Hepatocyte (in vitro differentiated cells): ENCODE measurements around the gene CNOT11. TPM values are rescaled to one million over a fixed set of nuclear protein-coding genes. Genes with fewer than 3 reads are reported as not detected.

Experiments
- DNase-seq: peaks from one replicate; pipeline ENCODE4 v3.0.0-alpha.2; 2016; ENCODE audit warnings: low spot score
- H2AFZ ChIP-seq: fragments of 200-600 bp; sonication (generic); 2 replicates; pipeline ENCODE4 v1.6.0; 2016; ENCODE audit warnings: antibody characterized with exemption, mild to moderate bottlenecking
- H3K27ac ChIP-seq: fragments of 200-600 bp; sonication (generic); 2 replicates; pipeline ENCODE4 v1.5.1; 2016; ENCODE audit warnings: mild to moderate bottlenecking
- H3K27me3 ChIP-seq: fragments of 200-600 bp; sonication (generic); 2 replicates; pipeline ENCODE4 v1.6.1; 2016
- H3K36me3 ChIP-seq: fragments of 200-600 bp; sonication (generic); replicated peaks from 2 replicates; pipeline ENCODE4 v1.5.1; 2016; ENCODE audit warnings: low read depth; ENCODE audit not compliant: insufficient read depth
- H3K4me1 ChIP-seq: fragments of 200-600 bp; sonication (generic); 2 replicates; pipeline ENCODE4 v1.5.1; 2016; ENCODE audit warnings: mild to moderate bottlenecking, moderate library complexity; ENCODE audit not compliant: insufficient read depth
- H3K4me2 ChIP-seq: fragments of 200-600 bp; sonication (generic); 2 replicates; pipeline ENCODE4 v1.6.0; 2016
- H3K4me3 ChIP-seq: fragments of 200-600 bp; sonication (generic); 2 replicates; pipeline ENCODE4 v1.5.1; 2016; ENCODE audit warnings: mild to moderate bottlenecking
- H3K79me2 ChIP-seq: fragments of 200-600 bp; sonication (generic); 2 replicates; pipeline ENCODE4 v1.6.0; 2017; ENCODE audit warnings: mild to moderate bottlenecking
- H3K9me2 ChIP-seq: fragments of 200-600 bp; sonication (generic); replicated peaks from 2 replicates; pipeline ENCODE4 v1.6.0; 2017; ENCODE audit warnings: mild to moderate bottlenecking; ENCODE audit not compliant: insufficient read depth
- H3K9me3 ChIP-seq: fragments of 200-600 bp; sonication (generic); 2 replicates; pipeline ENCODE4 v1.5.1; 2016; ENCODE audit warnings: low read depth, mild to moderate bottlenecking
- H4K20me1 ChIP-seq: fragments of 200-600 bp; sonication (generic); 2 replicates; pipeline ENCODE4 v1.6.0; 2016; ENCODE audit warnings: mild to moderate bottlenecking; ENCODE audit not compliant: insufficient read depth, poor library complexity, severe bottlenecking
- EZH2 ChIP-seq: fragments of 200-600 bp; sonication (generic); IDR thresholded peaks from 2 replicates; pipeline ENCODE4 v1.6.1; 2016; ENCODE audit warnings: antibody characterized with exemption, mild to moderate bottlenecking, borderline replicate concordance
- EZH2phosphoT487 ChIP-seq: fragments of 200-600 bp; sonication (generic); IDR thresholded peaks from one replicate; pipeline ENCODE4 v1.6.1; 2018; ENCODE audit warnings: antibody characterized with exemption, mild to moderate bottlenecking, low read depth, moderate library complexity; ENCODE audit not compliant: unreplicated experiment, severe bottlenecking
- WGBS: methylation state at CpG from one replicate; pipeline ENCODE4 v1.1.6; 2016; ENCODE audit warnings: low lambda C conversion rate; ENCODE audit errors: missing lambda C conversion rate; 5-methylcytosine and 5-hydroxymethylcytosine counted together
- polyA plus RNA-seq: library from polyadenylated mRNA; unstranded; fragments of >200 nt; fragmentation: Nextera tagmentation; extraction: Ambion mirVana; gene quantifications from 2 replicates; pipeline ENCODE4 v1.2.1, GENCODE V29; 2016
- total RNA-seq: library from RNA; depleted of rRNA; stranded (reverse); fragments of >200 nt; gene quantifications from 2 replicates; pipeline ENCODE4 v1.2.3, GENCODE V29; 2014
- TF ChIP-seq, protein P1 (sequence below): fragments of 200-600 bp; sonication (generic); IDR thresholded peaks from 2 replicates; pipeline ENCODE4 v1.5.1; 2016; ENCODE audit warnings: antibody characterized with exemption, mild to moderate bottlenecking; ENCODE audit not compliant: poor library complexity

CNOT11 gene
- total and polyA plus RNA-seq, 2 experiments from 2014 or later, result 57.7 to 61.8 TPM

DNA sequence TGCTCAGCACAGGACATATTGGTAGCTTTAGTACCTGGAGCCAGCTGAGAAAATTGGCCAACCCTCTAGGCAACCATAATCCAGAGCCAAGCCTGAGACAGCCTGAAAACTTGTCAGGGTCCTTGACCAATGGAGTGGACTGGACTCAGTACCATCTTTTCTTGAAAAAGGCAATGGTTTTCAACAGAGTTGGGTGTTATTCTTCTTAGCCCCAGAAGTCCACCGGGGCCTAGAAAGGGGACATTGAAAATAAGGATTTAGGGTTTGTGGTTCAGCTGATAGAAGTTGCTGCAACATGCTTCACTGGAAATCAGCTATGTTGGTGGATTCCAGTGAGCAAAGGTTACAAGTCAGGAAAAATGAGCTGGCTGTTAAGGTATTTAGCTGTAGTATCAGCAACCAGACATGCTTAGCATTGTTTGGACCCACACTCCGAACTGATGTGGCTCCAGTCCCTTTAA, 22.1 kb upstream of the CNOT11 start:
- 69% methylated on average over 2 of the region's 2 CpGs for WGBS
- peak; percentile 35 for DNase-seq
- no peak overlapping the region for H3K4me3 ChIP-seq

DNA sequence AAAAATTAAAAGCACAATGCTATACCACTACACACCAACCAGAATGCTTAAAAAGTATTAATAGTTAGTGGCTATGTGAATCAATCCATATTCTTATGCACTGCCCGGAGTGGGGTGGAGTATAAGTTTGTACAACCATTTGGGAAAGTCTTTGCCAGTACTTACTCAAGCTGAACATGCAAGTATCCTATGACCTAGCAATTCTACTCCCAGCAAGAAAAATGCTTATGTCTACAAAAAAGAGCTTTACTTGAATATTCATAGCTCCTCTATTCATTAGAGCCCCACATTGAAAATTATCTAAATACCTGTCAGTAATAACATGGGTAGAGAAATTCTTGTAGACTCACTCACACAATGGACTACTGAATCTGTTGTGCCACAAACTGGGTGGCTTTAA, 21.4 kb upstream of the CNOT11 start:
- Histone ChIP-seq H3K79me2 (no peaks in the 10 kb centered on the region), H3K27me3 (no peaks in the 10 kb centered on the region), H3K9me2 (no peaks in the 10 kb centered on the region), H3K27ac (peak overlapping the region; percentile 85), H3K4me1 (peaks cover 8% of the 10 kb centered on the region), H2AFZ (no peak overlapping the region), H4K20me1 (no peaks in the 10 kb centered on the region), H3K36me3 (no peaks in the 10 kb centered on the region), H3K9me3 (no peaks in the 10 kb centered on the region), H3K4me3 (no peak overlapping the region), H3K4me2 (no peak overlapping the region)
- DNase-seq, result no peak
- TF ChIP-seq, protein P1, sequence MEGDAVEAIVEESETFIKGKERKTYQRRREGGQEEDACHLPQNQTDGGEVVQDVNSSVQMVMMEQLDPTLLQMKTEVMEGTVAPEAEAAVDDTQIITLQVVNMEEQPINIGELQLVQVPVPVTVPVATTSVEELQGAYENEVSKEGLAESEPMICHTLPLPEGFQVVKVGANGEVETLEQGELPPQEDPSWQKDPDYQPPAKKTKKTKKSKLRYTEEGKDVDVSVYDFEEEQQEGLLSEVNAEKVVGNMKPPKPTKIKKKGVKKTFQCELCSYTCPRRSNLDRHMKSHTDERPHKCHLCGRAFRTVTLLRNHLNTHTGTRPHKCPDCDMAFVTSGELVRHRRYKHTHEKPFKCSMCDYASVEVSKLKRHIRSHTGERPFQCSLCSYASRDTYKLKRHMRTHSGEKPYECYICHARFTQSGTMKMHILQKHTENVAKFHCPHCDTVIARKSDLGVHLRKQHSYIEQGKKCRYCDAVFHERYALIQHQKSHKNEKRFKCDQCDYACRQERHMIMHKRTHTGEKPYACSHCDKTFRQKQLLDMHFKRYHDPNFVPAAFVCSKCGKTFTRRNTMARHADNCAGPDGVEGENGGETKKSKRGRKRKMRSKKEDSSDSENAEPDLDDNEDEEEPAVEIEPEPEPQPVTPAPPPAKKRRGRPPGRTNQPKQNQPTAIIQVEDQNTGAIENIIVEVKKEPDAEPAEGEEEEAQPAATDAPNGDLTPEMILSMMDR, result no peak
- TF ChIP-seq EZH2phosphoT487, result no peak
- TF ChIP-seq EZH2, result no peak
- WGBS, result 92% methylated on average over 1 of the region's 1 CpG

More for the DNA sequence above, 22.1 kb upstream of the CNOT11 start:
- Histone ChIP-seq H3K79me2 (no peaks in the 10 kb centered on the region), H3K9me2 (no peaks in the 10 kb centered on the region), H2AFZ (no peak overlapping the region), H3K9me3 (no peaks in the 10 kb centered on the region), H4K20me1 (no peaks in the 10 kb centered on the region), H3K4me1 (peaks cover 8% of the 10 kb centered on the region), H3K4me2 (no peak overlapping the region), H3K27me3 (no peaks in the 10 kb centered on the region), H3K27ac (peak overlapping the region; percentile 85), H3K36me3 (no peaks in the 10 kb centered on the region)
- TF ChIP-seq EZH2phosphoT487 (no peak), EZH2 (no peak)
- TF ChIP-seq, protein P1, result no peak

DNA sequence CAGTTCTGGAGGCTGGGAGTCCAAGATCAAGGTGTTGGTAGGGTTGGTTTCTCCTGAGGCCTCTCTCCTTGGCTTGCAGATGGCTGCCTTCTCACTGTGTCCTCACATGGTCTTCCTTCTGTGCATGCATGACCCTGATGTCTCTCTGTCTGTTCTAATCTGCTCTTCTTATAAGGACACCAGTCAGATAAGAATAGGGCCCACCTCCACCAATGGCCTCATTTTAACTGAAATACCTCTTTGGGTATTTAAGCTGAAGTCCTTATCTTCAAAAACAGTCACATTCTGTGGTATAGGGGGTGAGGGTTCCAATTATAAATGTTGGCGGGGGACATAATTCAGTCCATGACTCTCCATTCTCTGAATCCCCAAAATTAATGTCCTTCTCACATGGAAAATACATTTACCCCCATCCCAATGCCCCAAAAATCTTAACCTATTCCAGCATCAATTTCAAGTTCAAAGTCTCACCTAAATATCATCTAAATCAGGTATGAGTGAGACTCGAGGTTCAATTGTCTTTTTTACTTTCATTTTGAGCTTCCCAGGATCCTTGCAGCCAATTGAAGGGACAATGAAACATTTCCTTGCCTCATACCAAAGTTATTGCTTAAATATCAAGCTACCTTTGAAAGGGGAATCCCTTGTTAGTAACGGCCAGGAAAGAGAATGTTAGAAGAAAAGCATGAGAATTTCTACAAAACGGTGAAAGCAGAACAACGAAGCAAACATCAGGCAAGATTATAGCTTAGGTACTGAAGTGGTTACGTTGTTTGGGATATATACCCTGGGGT, 20.6 kb upstream of the CNOT11 start:
- no peaks in the 10 kb centered on the region for H4K20me1 ChIP-seq
- peaks cover 8% of the 10 kb centered on the region for H3K4me1 ChIP-seq
- no peaks in the 10 kb centered on the region for H3K79me2 ChIP-seq
- DNase-seq, result no peak
- H3K4me2 ChIP-seq, result no peak overlapping the region
- H3K9me2 ChIP-seq, result no peaks in the 10 kb centered on the region
- H3K4me3 ChIP-seq, result no peak overlapping the region
- H3K9me3 ChIP-seq, result no peaks in the 10 kb centered on the region
- no peak overlapping the region for H2AFZ ChIP-seq
- peak overlapping the region; percentile 85 for H3K27ac ChIP-seq
- no peaks in the 10 kb centered on the region for H3K27me3 ChIP-seq
- H3K36me3 ChIP-seq, result no peaks in the 10 kb centered on the region
- WGBS, result 94% methylated on average over 6 of the region's 6 CpGs
- TF ChIP-seq, protein P1, result no peak
- TF ChIP-seq EZH2phosphoT487 (no peak), EZH2 (no peak)
